CD8-positive, alpha-beta memory T cell (primary cell): ENCODE measurements around the gene ELOVL5. TPM values are rescaled to one million over a fixed set of nuclear protein-coding genes. Genes with fewer than 3 reads are reported as not detected.
"Not testable (repeated sequence)": the region's sequence is repeated elsewhere in the genome, so short reads cannot be mapped to it uniquely, and the experiment has no call there.

Source experiments
- CTCF ChIA-PET: fragments of 350-600 bp; sonication (Branson Sonifier 250); formaldehyde crosslinking; loops from one replicate; lab custom pipeline; 2021; ENCODE audit warnings: antibody characterized with exemption; lab: Charles Lee
- POLR2A ChIA-PET: fragments of 350-600 bp; sonication (Branson Sonifier 250); formaldehyde crosslinking; loops from one replicate; lab custom pipeline; 2021; ENCODE audit warnings: antibody characterized with exemption; lab: Charles Lee
- DNase-seq, 5 donors: peaks; one replicate each; pipeline versions ENCODE4 v3.0.0 to v3.0.0-alpha.2; 2020 to 2022; ENCODE audit warnings: mixed read lengths in 1 of 5
- H3K27ac ChIP-seq: one replicate; pipeline ENCODE4 v1.7.0; 2013; ENCODE audit warnings: low read depth, mild to moderate bottlenecking, low read length, moderate library complexity
- H3K27me3 ChIP-seq: 2 replicates; pipeline ENCODE4 v1.7.0; 2013; ENCODE audit warnings: low read length, mild to moderate bottlenecking; ENCODE audit not compliant: insufficient read depth, poor library complexity, severe bottlenecking
- H3K36me3 ChIP-seq: 2 replicates; pipeline ENCODE4 v1.7.0; 2013; ENCODE audit warnings: mild to moderate bottlenecking, low read length, moderate library complexity; ENCODE audit not compliant: insufficient read depth
- H3K4me1 ChIP-seq: 2 replicates; pipeline ENCODE4 v1.7.0; 2013; ENCODE audit warnings: mild to moderate bottlenecking, low read length, moderate library complexity; ENCODE audit not compliant: insufficient read depth
- H3K4me3 ChIP-seq: 2 replicates; pipeline ENCODE4 v1.7.0; 2013; ENCODE audit warnings: mild to moderate bottlenecking, low read length
- H3K9me3 ChIP-seq: 2 replicates; pipeline ENCODE4 v1.7.0; 2013; ENCODE audit warnings: mild to moderate bottlenecking, low read length
- H3K27ac Mint-ChIP-seq, 8 donors: one replicate each; pipeline ENCODE4 v1.8.0; 2020 to 2021; ENCODE audit warnings: mixed read lengths in 8 of 8, mild to moderate bottlenecking in 6 of 8, inconsistent platforms in 3 of 8, moderate library complexity in 3 of 8
- H3K27me3 Mint-ChIP-seq, 2 donors: one replicate each; pipeline ENCODE4 v1.8.0; 2020 to 2021; ENCODE audit warnings: mixed read lengths in 2 of 2, mild to moderate bottlenecking in 1 of 2, moderate library complexity in 1 of 2
- H3K36me3 Mint-ChIP-seq, 3 donors: one replicate each; pipeline ENCODE4 v1.8.0; 2020 to 2021; ENCODE audit warnings: mixed read lengths in 3 of 3, inconsistent platforms in 1 of 3, mild to moderate bottlenecking in 1 of 3
- H3K4me1 Mint-ChIP-seq, 3 donors: one replicate each; pipeline ENCODE4 v1.8.0; 2020 to 2021; ENCODE audit warnings: mixed read lengths in 3 of 3, inconsistent platforms in 1 of 3, mild to moderate bottlenecking in 1 of 3
- H3K4me3 Mint-ChIP-seq, 7 donors: one replicate each; pipeline ENCODE4 v1.8.0; 2020 to 2021; ENCODE audit warnings: mixed read lengths in 7 of 7, mild to moderate bottlenecking in 6 of 7, moderate library complexity in 4 of 7, inconsistent platforms in 2 of 7
- H3K9me3 Mint-ChIP-seq, 5 donors: one replicate each; pipeline ENCODE4 v1.8.0; 2020 to 2022; ENCODE audit warnings: mixed read lengths in 5 of 5, mild to moderate bottlenecking in 3 of 5, moderate library complexity in 2 of 5, inconsistent platforms in 1 of 5
- polyA plus RNA-seq: library from polyadenylated mRNA; unstranded; fragments of 300-500 nt; fragmentation: Illumina TruSeq; gene quantifications from one replicate; pipeline ENCODE4 v1.2.3, GENCODE V29; 2021
- total RNA-seq, 2 experiments: library from RNA; stranded (reverse); gene quantifications; one replicate each; pipeline ENCODE4 v1.2.3, GENCODE V29; 2021

ELOVL5 gene, protein sequence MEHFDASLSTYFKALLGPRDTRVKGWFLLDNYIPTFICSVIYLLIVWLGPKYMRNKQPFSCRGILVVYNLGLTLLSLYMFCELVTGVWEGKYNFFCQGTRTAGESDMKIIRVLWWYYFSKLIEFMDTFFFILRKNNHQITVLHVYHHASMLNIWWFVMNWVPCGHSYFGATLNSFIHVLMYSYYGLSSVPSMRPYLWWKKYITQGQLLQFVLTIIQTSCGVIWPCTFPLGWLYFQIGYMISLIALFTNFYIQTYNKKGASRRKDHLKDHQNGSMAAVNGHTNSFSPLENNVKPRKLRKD
- total RNA-seq (100 to 1,000 TPM; 117 to 124 TPM), polyA plus RNA-seq (96.9 TPM)

DNA sequence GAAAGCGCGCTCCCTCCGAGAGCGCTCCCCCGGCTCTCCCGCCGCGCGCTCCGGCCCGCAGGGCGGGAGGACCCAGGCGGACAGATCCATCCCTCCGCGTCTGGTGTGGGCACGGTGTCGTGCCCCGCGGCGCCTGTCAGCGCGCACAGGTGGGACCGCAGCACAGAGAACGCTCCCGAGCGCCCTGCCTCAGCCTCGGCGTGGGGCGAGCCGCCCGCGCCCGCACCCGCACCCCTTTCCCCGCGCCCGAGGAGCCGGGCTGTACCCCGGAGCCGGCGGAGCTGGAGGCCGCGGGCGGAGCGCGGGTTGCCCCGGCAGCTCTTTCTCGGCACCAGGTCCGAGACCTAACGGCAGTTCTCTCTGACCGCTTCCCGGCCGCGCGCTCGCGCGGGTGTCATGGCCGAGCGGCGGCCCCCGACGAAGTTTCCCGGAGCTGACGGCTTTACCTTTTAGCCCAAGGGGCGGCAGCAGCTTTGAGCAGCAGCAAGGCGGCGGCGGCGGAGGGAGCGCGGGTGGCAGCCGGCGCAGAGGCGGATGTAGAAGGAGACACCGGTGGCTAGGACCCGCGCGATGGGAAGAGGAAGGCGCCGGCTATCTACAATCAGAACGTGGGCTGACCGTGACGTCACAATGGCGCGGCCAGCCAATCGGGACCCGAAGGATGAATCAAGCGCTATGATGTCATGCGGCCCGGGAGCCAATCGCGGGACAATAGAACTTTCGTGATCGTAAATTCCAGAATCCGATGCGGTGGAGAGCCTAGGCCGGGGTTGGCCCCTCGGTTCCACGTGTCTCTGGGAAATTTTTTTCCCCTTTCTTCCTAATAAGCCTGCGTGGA lies at the start of gene ELOVL5:
Gene ELOVL5, minus strand, starts transcription at position 580 of the 838 bp plus-strand sequence. CDS start 53,251 bp downstream, outside the sequence.
- H3K27ac ChIP-seq: peak within 1 kb of the TSS; percentile 91
- H3K27me3 ChIP-seq: no peaks in the 10 kb centered on the region
- Mint-ChIP-seq H3K36me3 (peaks cover 0 to 34% (median 5%) of the 10 kb centered on the region in 3 donors), H3K4me1 (peaks cover 41 to 48% (median 46%) of the 10 kb centered on the region in 3 donors), H3K4me3 (peak within 1 kb of the TSS; percentile 96 to 100 (median 98)), H3K27ac (peak within 1 kb of the TSS; percentile 94 to 99 (median 98)), H3K9me3 (no peaks in the 10 kb centered on the region), H3K27me3 (peaks cover 0 to 7% of the 10 kb centered on the region in 2 donors)
- ChIA-PET CTCF (interaction anchor here (1.0 to 4.9 kb wide), 13 partner anchors 8 to 63 kb away, joined by 3 to 36 read pairs (median 7); no protein-coding TSS in a partner anchor), POLR2A (interaction anchor here (0.7 to 4.7 kb wide), 10 partner anchors 8 to 303 kb away, joined by 3 to 68 read pairs (median 6); no protein-coding TSS in a partner anchor)
- H3K36me3 ChIP-seq: no peaks in the 10 kb centered on the region
- H3K4me3 ChIP-seq: peak within 1 kb of the TSS; percentile 90
- peaks cover 42% of the 10 kb centered on the region for H3K4me1 ChIP-seq
- H3K9me3 ChIP-seq: no peaks in the 10 kb centered on the region
- peak; percentile 87 to 99 (median 96) for DNase-seq

- H3K9me3 ChIP-seq: no peaks in the 10 kb centered on the region
- no peaks in the 10 kb centered on the region for H3K4me1 ChIP-seq
- no peaks in the 10 kb centered on the region for H3K36me3 ChIP-seq
- H3K27me3 Mint-ChIP-seq: no peaks in the 10 kb centered on the region
- ChIA-PET POLR2A (no interaction called here), CTCF (no interaction called here)
- no peaks in the 10 kb centered on the region for H3K27me3 ChIP-seq
- no peaks in the 10 kb centered on the region for H3K4me1 Mint-ChIP-seq
- no peak for DNase-seq
- no peaks in the 10 kb centered on the region for H3K9me3 Mint-ChIP-seq
- H3K27ac Mint-ChIP-seq: no peak overlapping the region
- H3K27ac ChIP-seq: no peak overlapping the region
- no peak overlapping the region for H3K4me3 ChIP-seq
- no peak overlapping the region for H3K4me3 Mint-ChIP-seq
- H3K36me3 Mint-ChIP-seq: no peaks in the 10 kb centered on the region
These were observed 48.5 kb upstream of the ELOVL5 start for GRCh38 chr6:53397283-53397682.

GRCh38 chr6:53395986-53396385 lies 47.2 kb upstream of the ELOVL5 start:
- H3K4me1 ChIP-seq: no peaks in the 10 kb centered on the region
- H3K27ac ChIP-seq: no peak overlapping the region
- DNase-seq: no peak
- Mint-ChIP-seq H3K27ac (no peak overlapping the region), H3K36me3 (no peaks in the 10 kb centered on the region), H3K4me3 (no peak overlapping the region), H3K9me3 (no peaks in the 10 kb centered on the region), H3K27me3 (no peaks in the 10 kb centered on the region), H3K4me1 (no peaks in the 10 kb centered on the region)
- H3K27me3 ChIP-seq: no peaks in the 10 kb centered on the region
- POLR2A ChIA-PET: no interaction called here
- H3K36me3 ChIP-seq: no peaks in the 10 kb centered on the region
- H3K4me3 ChIP-seq: no peak overlapping the region
- CTCF ChIA-PET: interaction anchor here (1.0 to 1.4 kb wide), 2 partner anchors 43 to 73 kb away, joined by 3 read pairs; no protein-coding TSS in a partner anchor
- H3K9me3 ChIP-seq: no peaks in the 10 kb centered on the region

DNA sequence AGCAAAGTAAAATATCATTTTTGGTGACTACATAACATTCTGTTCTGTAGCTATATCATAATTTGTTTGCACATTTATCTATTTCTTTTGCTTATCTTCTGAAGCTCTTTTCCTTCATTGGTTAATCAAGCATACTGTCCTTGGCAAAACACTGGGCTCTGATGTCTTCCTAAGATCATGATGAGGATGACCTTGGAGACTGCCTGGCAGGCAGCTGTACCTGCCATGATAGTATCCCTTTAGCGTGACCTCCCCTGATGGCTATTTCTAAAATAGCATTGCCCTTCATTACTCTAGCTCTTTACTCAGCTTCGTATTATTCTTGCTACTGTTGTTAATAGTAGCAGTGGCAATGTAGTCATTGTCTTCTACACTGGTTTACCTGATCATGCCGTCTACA lies 46.0 kb upstream of the ELOVL5 start:
- H3K4me1 Mint-ChIP-seq: no peaks in the 10 kb centered on the region
- no peaks in the 10 kb centered on the region for H3K36me3 Mint-ChIP-seq
- no peak for DNase-seq
- Histone ChIP-seq H3K4me1 (no peaks in the 10 kb centered on the region), H3K9me3 (no peaks in the 10 kb centered on the region), H3K4me3 (no peak overlapping the region), H3K27ac (no peak overlapping the region), H3K36me3 (no peaks in the 10 kb centered on the region), H3K27me3 (no peaks in the 10 kb centered on the region)
- no peak overlapping the region for H3K4me3 Mint-ChIP-seq
- no peak overlapping the region for H3K27ac Mint-ChIP-seq
- H3K9me3 Mint-ChIP-seq: no peaks in the 10 kb centered on the region
- ChIA-PET CTCF (interaction anchor here (0.9 to 1.2 kb wide), 4 partner anchors 15 to 222 kb away, joined by 3 to 6 read pairs (median 4); no protein-coding TSS in a partner anchor), POLR2A (interaction anchor here (0.6 kb wide), 1 partner anchor 22 kb away, joined by 6 read pairs; no protein-coding TSS in a partner anchor)
- H3K27me3 Mint-ChIP-seq: no peaks in the 10 kb centered on the region

DNA sequence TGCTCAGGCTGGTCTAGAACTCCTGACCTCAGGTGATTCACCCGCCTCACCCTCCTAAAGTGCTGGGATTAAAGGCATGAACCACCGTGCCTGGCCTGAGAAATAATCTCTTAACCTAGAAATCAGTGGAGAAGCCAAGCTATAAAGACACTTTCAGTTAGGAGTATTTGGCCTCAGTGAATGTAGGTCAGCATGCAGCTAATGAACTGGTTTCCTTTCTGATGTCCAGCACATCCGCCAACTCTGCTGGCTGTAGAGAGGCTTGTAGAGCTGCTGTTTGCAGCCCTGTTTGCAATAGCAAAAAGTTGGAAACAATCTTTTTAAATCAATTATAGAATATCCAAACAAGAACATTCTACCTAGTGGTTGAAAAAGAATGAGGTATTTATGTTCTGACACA lies 42.4 kb upstream of the ELOVL5 start:
- no peak overlapping the region for H3K4me3 Mint-ChIP-seq
- no peak overlapping the region for H3K27ac Mint-ChIP-seq
- peaks cover 0 to 3% of the 10 kb centered on the region in 2 donors for H3K27me3 Mint-ChIP-seq
- H3K36me3 Mint-ChIP-seq: no peaks in the 10 kb centered on the region
- no peak overlapping the region for H3K27ac ChIP-seq
- H3K36me3 ChIP-seq: no peaks in the 10 kb centered on the region
- H3K4me1 Mint-ChIP-seq: no peaks in the 10 kb centered on the region
- no peaks in the 10 kb centered on the region for H3K9me3 ChIP-seq
- H3K27me3 ChIP-seq: no peaks in the 10 kb centered on the region
- CTCF ChIA-PET: no interaction called here
- H3K4me3 ChIP-seq: no peak overlapping the region
- POLR2A ChIA-PET: no interaction called here
- H3K4me1 ChIP-seq: no peaks in the 10 kb centered on the region
- no peak for DNase-seq
- H3K9me3 Mint-ChIP-seq: peaks cover 0 to 4% (median 0%) of the 10 kb centered on the region in 5 donors

DNA sequence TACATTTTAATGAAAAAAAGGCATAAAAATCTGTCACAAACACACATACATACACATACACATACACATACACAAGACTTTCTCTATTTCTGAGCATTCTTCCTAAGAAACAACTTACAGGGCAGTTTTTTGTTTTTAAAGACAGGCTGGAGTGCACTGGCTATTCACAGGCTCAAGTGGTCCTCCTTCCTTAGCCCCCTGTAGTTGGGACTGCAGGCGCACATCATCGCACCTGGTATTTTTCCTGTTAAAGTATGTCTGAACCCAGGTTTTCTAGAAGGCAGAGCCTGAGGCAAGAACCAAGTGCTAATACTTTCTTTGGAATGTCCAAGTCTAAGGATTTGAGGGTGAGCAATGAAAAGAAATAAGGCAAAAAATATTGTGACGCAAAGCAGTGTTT lies 41.3 kb upstream of the ELOVL5 start:
- Histone ChIP-seq H3K27me3 (no peaks in the 10 kb centered on the region), H3K4me3 (no peak overlapping the region), H3K36me3 (no peaks in the 10 kb centered on the region), H3K9me3 (no peaks in the 10 kb centered on the region), H3K27ac (no peak overlapping the region), H3K4me1 (no peaks in the 10 kb centered on the region)
- peaks cover 3 to 4% of the 10 kb centered on the region in 2 donors for H3K27me3 Mint-ChIP-seq
- no peak for DNase-seq
- peak overlapping the region in 1 of 8 donors; percentile 74 for H3K27ac Mint-ChIP-seq
- H3K4me1 Mint-ChIP-seq: no peaks in the 10 kb centered on the region
- H3K4me3 Mint-ChIP-seq: no peak overlapping the region
- peaks cover 0 to 4% (median 0%) of the 10 kb centered on the region in 5 donors for H3K9me3 Mint-ChIP-seq
- CTCF ChIA-PET: no interaction called here
- POLR2A ChIA-PET: no interaction called here
- H3K36me3 Mint-ChIP-seq: peaks cover 0 to 4% (median 0%) of the 10 kb centered on the region in 3 donors

- H3K27me3 ChIP-seq, H3K4me1 ChIP-seq, CTCF ChIA-PET, H3K4me3 ChIP-seq, H3K27ac ChIP-seq, H3K4me3 Mint-ChIP-seq, H3K9me3 ChIP-seq, H3K27me3 Mint-ChIP-seq, H3K36me3 Mint-ChIP-seq, H3K36me3 ChIP-seq, DNase-seq, H3K9me3 Mint-ChIP-seq, H3K4me1 Mint-ChIP-seq, POLR2A ChIA-PET: not testable (repeated sequence)
- H3K27ac Mint-ChIP-seq: peak overlapping the region in 1 of 8 donors; percentile 3
These were observed 39.9 kb upstream of the ELOVL5 start for GRCh38 chr6:53388615-53389014.

DNA sequence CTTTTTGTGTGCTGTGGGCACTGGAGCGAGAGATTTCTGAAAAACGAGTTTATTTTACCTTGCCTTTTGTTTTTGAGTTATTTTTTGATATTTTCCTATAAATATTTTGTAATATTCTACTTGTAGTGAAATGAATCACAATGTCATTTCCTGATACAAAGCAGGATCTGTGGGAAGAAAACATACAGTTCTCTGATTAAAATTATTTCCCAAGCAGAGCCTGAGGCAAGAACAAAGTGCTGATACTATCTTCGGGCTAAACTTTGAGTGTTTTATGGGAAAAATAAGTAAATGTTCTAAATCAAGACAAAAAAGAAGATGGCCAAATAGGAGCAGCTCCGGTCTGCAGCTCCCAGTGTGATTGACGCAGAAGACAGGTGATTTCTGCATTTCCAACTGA lies 33.7 kb upstream of the ELOVL5 start:
- H3K4me3 ChIP-seq: no peak overlapping the region
- no peak overlapping the region for H3K27ac ChIP-seq
- no peak overlapping the region for H3K27ac Mint-ChIP-seq
- H3K27me3 Mint-ChIP-seq: peaks cover 14 to 17% of the 10 kb centered on the region in 2 donors
- peaks cover 0 to 12% (median 3%) of the 10 kb centered on the region in 3 donors for H3K36me3 Mint-ChIP-seq
- no peak overlapping the region for H3K4me3 Mint-ChIP-seq
- no peaks in the 10 kb centered on the region for H3K4me1 ChIP-seq
- POLR2A ChIA-PET: no interaction called here
- H3K9me3 Mint-ChIP-seq: peaks cover 0 to 4% (median 0%) of the 10 kb centered on the region in 5 donors
- CTCF ChIA-PET: no interaction called here
- no peaks in the 10 kb centered on the region for H3K27me3 ChIP-seq
- no peaks in the 10 kb centered on the region for H3K9me3 ChIP-seq
- no peak for DNase-seq
- H3K36me3 ChIP-seq: no peaks in the 10 kb centered on the region
- H3K4me1 Mint-ChIP-seq: no peaks in the 10 kb centered on the region
